HCT116 (cell line): ENCODE measurements around the gene GNG7. TPM values are rescaled to one million over a fixed set of nuclear protein-coding genes. Genes with fewer than 3 reads are reported as not detected.

Experiments
- ATAC-seq: fragments of 200-7000 bp; cut with Tn5 transposase; 2 replicates; pipeline ENCODE4 v1.9.1; 2020; ENCODE audit warnings: mild to moderate bottlenecking, moderate library complexity
- BruUV-seq: library from RNA; stranded (reverse); fragments of 400-500 nt; replicated peaks from 2 replicates; lab custom pipeline; 2021; lab: Mats Ljungman, UMichigan
- CTCF ChIA-PET: fragments of 300-600 bp; sonication (Branson Sonifier 250); formaldehyde crosslinking; loops from one replicate; lab custom pipeline; 2021; ENCODE audit warnings: antibody characterized with exemption; lab: Charles Lee
- POLR2A ChIA-PET: fragments of 300-600, 350-600 bp; sonication (Branson Sonifier 250); formaldehyde crosslinking; loops from one replicate; lab custom pipeline; 2021; ENCODE audit warnings: antibody characterized with exemption; lab: Charles Lee
- RAD21 ChIA-PET, 2 experiments: fragments of 300-600 bp; sonication (Branson Sonifier 250); formaldehyde crosslinking; loops; one replicate each; lab custom pipeline; 2023; ENCODE audit warnings: low total read pairs in 2 of 2; ENCODE audit not compliant: uncharacterized antibody in 2 of 2, unreplicated experiment in 2 of 2, low non-redundant PET in 1 of 2; lab: Charles Lee
- DNase-seq: peaks from one replicate; pipeline ENCODE4 v3.0.0-alpha.2; 2010; ENCODE audit warnings: low read depth, low spot score
- H2AFZ ChIP-seq: fragments of 200-600 bp; shearing (Covaris generic), sonication (generic); 2 replicates; pipeline ENCODE4 v1.6.1; 2017; ENCODE audit warnings: low read depth, mixed run types, mixed read lengths, antibody characterized with exemption, low read length; ENCODE audit not compliant: poor library complexity, severe bottlenecking
- H3K27ac ChIP-seq: 2 replicates; pipeline ENCODE4 v1.5.1; 2012; ENCODE audit warnings: low read depth, low read length
- H3K27me3 ChIP-seq: fragments of 200-600 bp; sonication (generic); 2 replicates; pipeline ENCODE4 v1.6.1; 2016; ENCODE audit warnings: mixed run types, low read length, mixed read lengths; ENCODE audit not compliant: insufficient read depth
- H3K36me3 ChIP-seq, 2 experiments: fragments of 200-500 bp in 1 of 2; fragments of 200-600 bp in 1 of 2; sonication (Bioruptor generic) in 1 of 2; sonication (generic) in 1 of 2; 2 replicates each; pipeline versions ENCODE4 v1.5.1 to v1.6.1; 2014 to 2016; ENCODE audit warnings: low read length in 2 of 2, inconsistent platforms in 1 of 2, mixed read lengths in 1 of 2, mixed run types in 1 of 2; ENCODE audit not compliant: insufficient read depth in 2 of 2, control insufficient read depth in 1 of 2
- H3K4me1 ChIP-seq, 2 experiments: fragments of 200-600 bp in 1 of 2; sonication (generic) in 1 of 2; 2 replicates each; pipeline versions ENCODE4 v1.5.1 to v1.6.1; 2012 to 2017; ENCODE audit warnings: low read length in 2 of 2, inconsistent platforms in 1 of 2, mild to moderate bottlenecking in 1 of 2, mixed read lengths in 1 of 2, mixed run types in 1 of 2, moderate library complexity in 1 of 2; ENCODE audit not compliant: insufficient read depth in 2 of 2, control insufficient read depth in 1 of 2
- H3K4me2 ChIP-seq: fragments of 200-600 bp; sonication (generic); 2 replicates; pipeline ENCODE4 v1.6.1; 2017; ENCODE audit warnings: mixed run types, low read length, mixed read lengths
- H3K4me3 ChIP-seq, 2 experiments: fragments of 200-600 bp in 1 of 2; sonication (generic) in 1 of 2; replicated peaks in 1 of 2; 2 replicates each; pipeline ENCODE4 v1.5.1; 2011 to 2016; ENCODE audit warnings: low read length in 2 of 2, control low read depth in 1 of 2, low read depth in 1 of 2, mild to moderate bottlenecking in 1 of 2, mixed read lengths in 1 of 2, mixed run types in 1 of 2
- H3K79me2 ChIP-seq: fragments of 200-600 bp; sonication (generic); 2 replicates; pipeline ENCODE4 v1.6.1; 2017; ENCODE audit warnings: mild to moderate bottlenecking, mixed run types, low read length, moderate library complexity, mixed read lengths; ENCODE audit not compliant: insufficient read depth
- H3K9ac ChIP-seq: fragments of 200-600 bp; sonication (generic); 2 replicates; pipeline ENCODE4 v1.6.1; 2016; ENCODE audit warnings: low read length, mixed read lengths
- H3K9me2 ChIP-seq: fragments of 200-600 bp; sonication (generic), shearing (Covaris generic); 2 replicates; pipeline ENCODE4 v1.6.1; 2017; ENCODE audit warnings: mixed run types, mild to moderate bottlenecking, moderate library complexity; ENCODE audit not compliant: insufficient read depth
- H3K9me3 ChIP-seq, 2 experiments: fragments of 200-500 bp in 1 of 2; fragments of 200-600 bp in 1 of 2; sonication (Bioruptor generic) in 1 of 2; sonication (generic) in 1 of 2; 2 replicates each; pipeline ENCODE4 v1.6.1; 2014 to 2017; ENCODE audit warnings: low read length in 2 of 2, mixed read lengths in 2 of 2, inconsistent platforms in 1 of 2, low read depth in 1 of 2, mild to moderate bottlenecking in 1 of 2, mixed run types in 1 of 2, moderate library complexity in 1 of 2; ENCODE audit not compliant: control insufficient read depth in 1 of 2, insufficient read depth in 1 of 2
- H4K20me1 ChIP-seq: fragments of 200-600 bp; sonication (generic), shearing (Covaris generic); 2 replicates; pipeline ENCODE4 v1.6.1; 2017; ENCODE audit warnings: mixed run types, mild to moderate bottlenecking, moderate library complexity; ENCODE audit not compliant: insufficient read depth
- ATF3 ChIP-seq: IDR thresholded peaks from 2 replicates; pipeline ENCODE4 v1.6.1; 2012
- CEBPB ChIP-seq: IDR thresholded peaks from 2 replicates; pipeline ENCODE4 v1.6.1; 2012; ENCODE audit warnings: low read depth
- EGR1 ChIP-seq: IDR thresholded peaks from 2 replicates; pipeline ENCODE4 v1.6.1; 2012; ENCODE audit warnings: low read depth
- EZH2 ChIP-seq: fragments of 200-600 bp; sonication (generic); IDR thresholded peaks from 2 replicates; pipeline ENCODE4 v1.6.1; 2017; ENCODE audit warnings: antibody characterized with exemption, mixed run types
- FOSL1 ChIP-seq: IDR thresholded peaks from 2 replicates; pipeline ENCODE4 v1.6.1; 2012; ENCODE audit warnings: low read depth
- JUND ChIP-seq: IDR thresholded peaks from 2 replicates; pipeline ENCODE4 v1.6.1; 2012
- RAD21 ChIP-seq: IDR thresholded peaks from 2 replicates; pipeline ENCODE4 v1.6.1; 2012; ENCODE audit warnings: low read depth, mild to moderate bottlenecking
- SP1 ChIP-seq: IDR thresholded peaks from 2 replicates; pipeline ENCODE4 v1.6.1; 2012; ENCODE audit warnings: low read depth
- SRF ChIP-seq: IDR thresholded peaks from 2 replicates; pipeline ENCODE4 v1.6.1; 2012; ENCODE audit warnings: low read depth
- ZFX ChIP-seq: fragments of 450-650 bp; IDR thresholded peaks from 2 replicates; pipeline ENCODE4 v1.6.1; 2017
- ZNF274 ChIP-seq: fragments of 200-500 bp; sonication (Bioruptor generic); IDR thresholded peaks from 2 replicates; pipeline ENCODE4 v1.6.1; 2014; ENCODE audit warnings: mild to moderate bottlenecking, low read depth, low read length, inconsistent platforms
- intact Hi-C: fragments of 100-400 bp; cut with micrococcal nuclease; formaldehyde crosslinking; loops from 2 replicates; pipeline ENCODE4 v1.10.0; 2022
- total RNA-seq: library from RNA; stranded (reverse); gene quantifications from one replicate; pipeline ENCODE4 v1.2.1, GENCODE V29; 2021; ENCODE audit not compliant: unreplicated experiment

Gene GNG7
- total RNA-seq, 1 experiment from 2014 or later = 11.3 TPM

GRCh38 chr19:2488942-2489731, 213.4 kb downstream of the GNG7 start:
- H3K27ac ChIP-seq = no peak overlapping the region

GRCh38 chr19:2488405-2488941, 214.0 kb downstream of the GNG7 start:
- no peaks in the 10 kb centered on the region for H3K9me3 ChIP-seq
- BruUV-seq = no TSS peak
- ATAC-seq (no peak), DNase-seq (no peak)
- H3K27me3 ChIP-seq = no peaks in the 10 kb centered on the region
- ChIA-PET CTCF (no interaction called here), POLR2A (interaction anchor here (1.7 kb wide), 1 partner anchor 12 kb away, joined by 6 read pairs; the partner anchor contains the start of gene GADD45B)
- H3K4me2 ChIP-seq = no peak overlapping the region
- H4K20me1 ChIP-seq = no peaks in the 10 kb centered on the region
- no peaks in the 10 kb centered on the region for H3K79me2 ChIP-seq
- no peaks in the 10 kb centered on the region for H3K9me2 ChIP-seq
- TF ChIP-seq ZFX (no peak), ATF3 (no peak), CEBPB (no peak), RAD21 (no peak), EGR1 (no peak), FOSL1 (no peak), SP1 (no peak), SRF (no peak), ZNF274 (no peak), EZH2 (no peak)
- TF ChIP-seq, all 23 proteins: peak for 0
- no peaks in the 10 kb centered on the region for H3K36me3 ChIP-seq
- H3K27ac ChIP-seq = no peak overlapping the region
- H3K4me1 ChIP-seq = peaks cover 19 to 32% of the 10 kb centered on the region in 2 experiments
- intact Hi-C loops = no loop called here
- no peak overlapping the region for H3K4me3 ChIP-seq
- no peak overlapping the region for H2AFZ ChIP-seq
- no peak overlapping the region for H3K9ac ChIP-seq
- RAD21 ChIA-PET = no interaction called here

More at GRCh38 chr19:2488942-2489731, 213.4 kb downstream of the GNG7 start:
- Histone ChIP-seq H3K79me2 (no peaks in the 10 kb centered on the region), H3K4me1 (peaks cover 26 to 38% of the 10 kb centered on the region in 2 experiments), H3K27me3 (no peaks in the 10 kb centered on the region), H3K4me3 (no peak overlapping the region; a peak in 1 of 4 replicates), H3K9me3 (no peaks in the 10 kb centered on the region), H3K4me2 (peak overlapping the region; percentile 57), H2AFZ (no peak overlapping the region), H3K9me2 (no peaks in the 10 kb centered on the region), H4K20me1 (no peaks in the 10 kb centered on the region), H3K9ac (no peak overlapping the region), H3K36me3 (no peaks in the 10 kb centered on the region)
- TF ChIP-seq ZFX (peak; percentile 25; the same call in 1 of the 2 replicates), SP1 (no peak), JUND (no peak), ZNF274 (no peak)
- ATAC-seq (peak; percentile 62), DNase-seq (no peak)
- no TSS peak for BruUV-seq
- ChIA-PET CTCF (no interaction called here), POLR2A (interaction anchor here (1.9 kb wide), 1 partner anchor 13 kb away, joined by 6 read pairs; the partner anchor contains the start of gene GADD45B), RAD21 (no interaction called here)
- intact Hi-C loops = no loop called here
